WTC11 (cell line): ENCODE measurements around the gene GPRC6A. TPM values are rescaled to one million over a fixed set of nuclear protein-coding genes. Genes with fewer than 3 reads are reported as not detected.

Source experiments
- ATAC-seq: fragments of 200-7000 bp; cut with Tn5 transposase; 2 replicates; pipeline ENCODE4 v1.10.0; 2021; ENCODE audit warnings: mild to moderate bottlenecking, moderate library complexity
- CTCF ChIA-PET: fragments of 300-600 bp; sonication (Branson Sonifier 250); formaldehyde crosslinking; loops from one replicate; lab custom pipeline; 2021; ENCODE audit warnings: antibody characterized with exemption; lab: Charles Lee
- POLR2A ChIA-PET: fragments of 350-600 bp; sonication (Branson Sonifier 250); formaldehyde crosslinking; loops from one replicate; lab custom pipeline; 2021; ENCODE audit warnings: antibody characterized with exemption; lab: Charles Lee
- DNase-seq: peaks from one replicate; pipeline ENCODE4 v3.0.0; 2021; ENCODE audit warnings: low spot score
- H3K27ac Mint-ChIP-seq: 2 replicates; pipeline ENCODE4 v1.8.0; 2021; ENCODE audit warnings: mixed read lengths
- H3K27me3 Mint-ChIP-seq: 2 replicates; pipeline ENCODE4 v1.8.0; 2021; ENCODE audit warnings: low read depth, mild to moderate bottlenecking, moderate library complexity, mixed read lengths
- H3K36me3 Mint-ChIP-seq: 2 replicates; pipeline ENCODE4 v1.8.0; 2021; ENCODE audit warnings: mixed read lengths
- H3K4me1 Mint-ChIP-seq: 2 replicates; pipeline ENCODE4 v1.8.0; 2022; ENCODE audit warnings: mixed read lengths
- H3K4me3 Mint-ChIP-seq: 2 replicates; pipeline ENCODE4 v1.8.0; 2021; ENCODE audit warnings: mild to moderate bottlenecking, moderate library complexity, mixed read lengths
- H3K9me3 Mint-ChIP-seq: 2 replicates; pipeline ENCODE4 v1.8.0; 2021; ENCODE audit warnings: mixed read lengths
- AFF4 ChIP-seq: sonication (generic); formaldehyde crosslinking; IDR thresholded peaks from 2 replicates; pipeline ENCODE4 v1.8.1; 2023; ENCODE audit warnings: mild to moderate bottlenecking, missing genetic modification reagents, borderline replicate concordance
- ELF4 ChIP-seq: sonication (generic); formaldehyde crosslinking; IDR thresholded peaks from 2 replicates; pipeline ENCODE4 v1.8.1; 2022; ENCODE audit warnings: low read depth, mild to moderate bottlenecking, moderate library complexity, missing genetic modification reagents
- ESRRA ChIP-seq: sonication (generic); formaldehyde crosslinking; IDR thresholded peaks from 2 replicates; pipeline ENCODE4 v1.8.1; 2022; ENCODE audit warnings: mild to moderate bottlenecking, missing genetic modification reagents, borderline replicate concordance
- GABPB1 ChIP-seq: sonication (generic); formaldehyde crosslinking; IDR thresholded peaks from 2 replicates; pipeline ENCODE4 v1.8.1; 2023; ENCODE audit warnings: mild to moderate bottlenecking, missing genetic modification reagents
- MAX ChIP-seq: sonication (generic); formaldehyde crosslinking; IDR thresholded peaks from 2 replicates; pipeline ENCODE4 v1.8.0; 2022; ENCODE audit warnings: mild to moderate bottlenecking, missing genetic modification reagents
- MLX ChIP-seq: sonication (generic); formaldehyde crosslinking; IDR thresholded peaks from 2 replicates; pipeline ENCODE4 v1.8.1; 2023; ENCODE audit warnings: mild to moderate bottlenecking, missing genetic modification reagents, moderate library complexity
- NR3C1 ChIP-seq: sonication (generic); formaldehyde crosslinking; conservative IDR thresholded peaks from 2 replicates; pipeline ENCODE4 v1.8.1; 2023; ENCODE audit warnings: low read depth, mild to moderate bottlenecking, missing genetic modification reagents
- PRDM15 ChIP-seq: sonication (generic); formaldehyde crosslinking; IDR thresholded peaks from 2 replicates; pipeline ENCODE4 v1.8.0; 2022; ENCODE audit warnings: missing genetic modification reagents
- USF1 ChIP-seq: sonication (generic); formaldehyde crosslinking; IDR thresholded peaks from 2 replicates; pipeline ENCODE4 v1.8.0; 2022; ENCODE audit warnings: mild to moderate bottlenecking, missing genetic modification reagents
- ZBTB43 ChIP-seq: sonication (generic); formaldehyde crosslinking; IDR thresholded peaks from 2 replicates; pipeline ENCODE4 v1.8.1; 2023; ENCODE audit warnings: mild to moderate bottlenecking, missing genetic modification reagents
- ZSCAN18 ChIP-seq: fragments of 250-450 bp; sonication (Bioruptor Pico); IDR thresholded peaks from 2 replicates; pipeline ENCODE4 v2.1.2; 2022; ENCODE audit warnings: mild to moderate bottlenecking, moderate library complexity
- total RNA-seq: library from RNA; stranded (reverse); gene quantifications from 3 replicates; pipeline ENCODE4 v1.2.3, GENCODE V29; 2021

GPRC6A gene
- total RNA-seq, 1 experiment from 2014 or later, result 0.17 TPM

GRCh38 chr6:116877743-116878142, 48.9 kb upstream of the GPRC6A start (continued):
- TF ChIP-seq GABPB1 (CRISPR knock-in tag) (no peak), AFF4 (CRISPR knock-in tag) (no peak), USF1 (CRISPR knock-in tag) (no peak), ZBTB43 (CRISPR knock-in tag) (no peak), MLX (no peak), ZSCAN18 (no peak), ESRRA (CRISPR knock-in tag) (no peak), NR3C1 (CRISPR knock-in tag) (no peak)

GRCh38 chr6:116876635-116877611, 48.0 kb upstream of the GPRC6A start, which contains the start of gene RFX6:
TSS of gene RFX6 (plus strand) at chr6:116877242. CDS start at chr6:116877276, 34 bp downstream.
- Mint-ChIP-seq H3K4me3 (peak within 1 kb of the TSS; percentile 91), H3K9me3 (peaks cover 14% of the 10 kb centered on the region), H3K4me1 (peaks cover 9% of the 10 kb centered on the region), H3K36me3 (peaks cover 8% of the 10 kb centered on the region; the same call in 1 of the 2 replicates), H3K27ac (no peak within 1 kb of the TSS), H3K27me3 (peaks cover 59% of the 10 kb centered on the region)
- ChIA-PET CTCF (interaction anchor here (0.9 to 2.0 kb wide), 5 partner anchors 65 to 391 kb away, joined by 3 to 12 read pairs (median 4); partner anchors contain the start of gene FAM162B), POLR2A (interaction anchor here (0.7 kb wide), 1 partner anchor 10 kb away, joined by 3 read pairs; no protein-coding TSS in a partner anchor)
- peak; percentile 92 for ATAC-seq
- DNase-seq, result peak; percentile 66
- TF ChIP-seq PRDM15 (CRISPR knock-in tag) (peak; percentile 28; the same call in 1 of the 2 replicates), ELF4 (CRISPR knock-in tag) (no peak), MAX (CRISPR knock-in tag) (0 out of 2 replicates have a peak, but pooled peaks have one; percentile 30)
